HG03575 (cell line): Measurements from ENCODE around the gene CLK2.

Experiments used
- ATAC-seq: cut with Tn5 transposase; IDR thresholded peaks from one replicate; pipeline ENCODE4 v1.9.1; 2021; ENCODE audit not compliant: unreplicated experiment, insufficient number of reproducible peaks, low FRiP score; ENCODE audit errors: extremely low read depth

CLK2 gene

GRCh38 chr1:155273343-155274245 lies at the start of gene CLK2:
Gene CLK2 (minus strand): TSS chr1:155273504. CDS start chr1:155270977, 2,527 bp downstream.
- ATAC-seq: no peak

- ATAC-seq: no peak
These were observed 49.3 kb upstream of the CLK2 start for GRCh38 chr1:155322571-155322952.

GRCh38 chr1:155321639-155322503 lies 48.6 kb upstream of the CLK2 start:
- ATAC-seq: no peak

GRCh38 chr1:155320661-155321617 lies 47.6 kb upstream of the CLK2 start, which contains the start of gene RUSC1:
Gene RUSC1 (plus strand): TSS chr1:155320894. CDS start chr1:155321774, 880 bp downstream.
- no peak for ATAC-seq

GRCh38 chr1:155320252-155320651 lies 46.9 kb upstream of the CLK2 start:
- no peak for ATAC-seq

DNA sequence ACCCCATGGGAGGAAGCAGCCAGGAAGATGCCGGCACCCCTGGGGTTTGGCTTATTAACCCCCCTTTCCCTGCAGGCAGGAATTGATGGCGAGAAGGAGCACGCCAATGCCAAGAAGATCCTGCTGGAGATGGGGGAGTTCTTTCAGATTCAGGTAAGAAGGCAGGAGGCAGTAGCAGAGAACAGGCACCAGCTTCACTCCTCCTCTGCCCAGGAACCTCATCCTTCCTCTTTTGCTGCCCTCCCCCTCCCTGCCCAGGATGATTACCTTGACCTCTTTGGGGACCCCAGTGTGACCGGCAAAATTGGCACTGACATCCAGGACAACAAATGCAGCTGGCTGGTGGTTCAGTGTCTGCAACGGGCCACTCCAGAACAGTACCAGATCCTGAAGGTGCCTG lies 46.2 kb upstream of the CLK2 start:
- ATAC-seq: no peak

DNA sequence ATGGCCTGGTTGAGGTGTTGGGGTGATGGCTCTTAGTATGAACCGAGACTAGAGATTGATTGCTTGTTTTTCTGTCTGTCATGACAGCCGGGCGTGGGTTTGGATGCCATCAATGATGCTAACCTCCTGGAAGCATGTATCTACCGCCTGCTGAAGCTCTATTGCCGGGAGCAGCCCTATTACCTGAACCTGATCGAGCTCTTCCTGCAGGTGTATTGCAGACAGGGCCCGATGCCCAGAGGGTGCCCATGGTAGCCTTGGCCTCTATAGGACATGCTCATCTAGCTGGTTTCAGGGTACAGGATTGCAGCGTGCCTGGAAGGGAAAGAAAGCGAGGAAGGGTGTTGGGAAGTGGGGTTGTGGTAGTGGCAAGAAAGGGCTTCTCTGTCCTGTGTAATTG lies 44.8 kb upstream of the CLK2 start:
- no peak for ATAC-seq

- ATAC-seq: no peak
These were observed 43.6 kb upstream of the CLK2 start for GRCh38 chr1:155316922-155317321.

- ATAC-seq: no peak
These were observed 40.0 kb upstream of the CLK2 start for GRCh38 chr1:155313261-155313660.

DNA sequence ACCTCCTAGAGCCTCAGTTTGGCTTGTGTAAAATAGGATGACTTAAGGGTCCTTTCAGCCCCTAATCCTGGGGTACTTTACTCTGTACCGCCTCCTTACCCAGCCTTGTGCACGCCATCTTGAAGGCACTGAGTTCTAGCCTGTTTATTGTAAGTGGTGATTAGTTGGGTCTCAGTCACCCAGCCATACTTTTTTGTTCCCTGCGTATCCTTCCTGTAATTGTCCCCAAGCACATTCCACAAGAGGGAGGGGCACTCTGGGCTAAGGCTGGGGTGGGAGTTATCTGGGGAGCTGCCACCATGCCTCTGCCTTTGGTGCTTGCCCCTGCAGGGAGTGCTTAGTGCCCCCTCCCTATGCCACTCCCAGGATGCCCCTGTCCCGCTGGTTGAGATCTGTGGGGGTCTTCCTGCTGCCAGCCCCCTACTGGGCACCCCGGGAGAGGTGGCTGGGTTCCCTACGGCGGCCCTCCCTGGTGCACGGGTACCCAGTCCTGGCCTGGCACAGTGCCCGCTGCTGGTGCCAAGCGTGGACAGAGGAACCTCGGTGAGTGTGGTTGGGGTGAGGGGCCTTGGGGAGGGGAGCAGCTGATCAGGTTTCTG lies 36.2 kb upstream of the CLK2 start:
- ATAC-seq: no peak

- ATAC-seq: peak; percentile 57
These were observed 35.5 kb upstream of the CLK2 start, which contains the start of gene FDPS for GRCh38 chr1:155308493-155309422. Gene FDPS (plus strand): TSS chr1:155308866. CDS start chr1:155309790, 924 bp downstream.

DNA sequence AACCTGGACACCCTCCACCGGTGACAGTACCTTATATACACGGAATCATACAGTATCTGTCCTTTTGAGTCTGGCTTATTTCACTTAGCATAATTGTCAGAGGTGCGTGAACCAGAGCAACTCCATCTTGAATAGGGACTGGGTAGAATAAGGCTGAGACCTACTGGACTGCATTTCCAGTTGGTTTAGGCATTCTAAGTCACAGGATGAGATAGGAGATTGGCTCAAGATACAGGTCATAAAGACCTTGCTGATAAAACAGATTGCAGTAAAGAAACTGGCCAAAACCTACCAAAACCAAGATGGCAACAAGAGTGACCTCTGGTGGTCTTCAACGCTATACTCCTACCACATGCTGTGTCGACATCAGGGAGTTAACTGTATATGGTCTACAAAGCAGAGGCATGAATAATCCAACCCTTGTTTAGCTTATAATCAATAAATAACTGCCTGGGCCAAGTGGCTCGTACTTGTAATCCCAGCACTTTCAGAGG lies 34.0 kb upstream of the CLK2 start:
- no peak for ATAC-seq

DNA sequence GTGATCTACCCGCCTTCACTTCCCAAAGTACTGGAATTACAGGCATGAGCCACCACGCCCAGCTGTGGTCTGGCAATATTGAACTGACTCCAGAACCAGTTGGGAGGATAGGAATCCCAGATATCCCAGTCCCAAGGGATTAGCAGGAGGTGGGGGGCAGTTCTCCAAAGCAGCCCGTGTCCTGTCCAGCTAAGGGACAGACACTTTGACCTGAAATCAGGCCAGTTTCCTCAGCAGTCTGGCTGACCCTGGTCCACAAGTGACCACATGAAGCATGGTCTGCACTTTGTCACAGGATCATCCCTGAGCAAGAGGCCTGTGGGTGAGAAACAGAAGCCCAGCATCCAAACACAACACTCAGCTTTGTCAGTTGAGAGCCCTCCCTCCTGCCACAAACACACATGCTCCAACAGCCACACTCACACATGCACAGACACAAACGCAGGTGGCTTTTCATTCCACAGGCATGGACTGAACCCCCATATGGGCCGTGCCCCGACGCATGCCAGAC lies 32.6 kb upstream of the CLK2 start:
- ATAC-seq: no peak

- no peak for ATAC-seq
These were observed 31.3 kb upstream of the CLK2 start for GRCh38 chr1:155304558-155305063.

DNA sequence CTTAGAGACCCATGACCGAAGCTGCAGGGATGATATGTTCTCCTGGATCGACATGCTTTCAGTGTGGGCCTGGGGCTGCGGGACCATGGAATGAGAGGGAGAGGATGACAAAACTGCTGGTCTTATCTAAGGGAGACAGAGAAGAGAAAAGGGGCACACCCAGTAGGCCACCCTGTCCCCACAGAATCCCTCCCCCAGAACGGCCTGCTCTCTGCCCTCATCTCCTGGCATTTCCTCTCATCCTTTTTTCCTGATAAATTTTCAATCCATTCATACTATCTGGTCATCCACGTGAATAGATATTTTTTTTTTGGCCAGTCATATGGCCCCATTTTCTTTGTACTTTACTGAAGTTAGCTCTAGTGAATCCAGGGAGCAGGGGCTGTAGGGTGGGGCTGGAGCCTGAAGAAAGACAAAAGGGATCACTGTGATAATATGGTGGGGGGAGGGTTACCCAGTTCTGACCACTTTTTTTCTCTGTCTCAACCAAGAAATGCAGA lies 28.1 kb upstream of the CLK2 start, which contains the start of gene PKLR:
Gene PKLR, minus strand, starts transcription at position 97 of the 500 bp plus-strand sequence. Its CDS starts 43 bp downstream, at position 54.
- no peak for ATAC-seq

DNA sequence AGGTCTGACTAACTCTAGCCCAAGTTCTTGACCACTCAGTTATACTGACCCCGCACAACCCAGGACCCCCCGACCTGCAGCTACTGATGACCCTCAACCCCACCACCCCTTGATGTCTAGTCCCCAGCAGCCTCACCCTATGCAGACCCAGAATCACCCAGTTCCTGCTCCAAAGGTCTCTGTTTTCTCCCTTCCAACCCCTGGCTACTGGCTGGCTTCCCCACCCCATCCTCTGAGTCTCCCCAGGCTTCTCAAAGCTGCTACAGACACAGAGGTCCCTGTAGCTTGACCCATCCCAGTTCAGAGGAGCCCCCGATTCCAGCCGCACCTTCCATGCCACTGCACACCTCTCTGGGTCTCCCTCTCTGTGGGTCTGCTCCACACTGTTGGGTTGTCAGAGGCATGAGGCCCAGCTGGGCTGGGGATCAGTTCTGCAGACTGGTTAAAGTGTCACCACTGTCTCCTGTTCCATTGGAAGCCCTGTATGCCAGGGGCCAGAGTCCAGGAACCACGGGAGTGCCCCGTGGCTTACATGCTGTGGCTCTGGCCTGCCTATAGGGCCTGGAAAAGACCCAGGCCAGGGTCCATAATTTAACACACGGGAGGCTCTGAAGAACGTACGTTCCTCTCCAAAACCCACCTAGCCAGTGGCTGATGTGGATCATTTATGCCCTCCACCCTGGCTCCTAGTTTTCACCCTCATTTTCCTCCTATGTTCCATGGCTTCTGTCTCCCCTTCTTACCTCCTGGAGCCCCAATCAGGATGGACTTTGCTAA lies 27.4 kb upstream of the CLK2 start:
- ATAC-seq: no peak
